ENCODE results near the gene OTUD4. TPM values are rescaled to one million over a fixed set of nuclear protein-coding genes. Genes with fewer than 3 reads are reported as not detected.
A peak's percentile ranks its signal among the peaks of the same experiment; 100 is the strongest.
"Not testable (repeated sequence)": the region's sequence is repeated elsewhere in the genome, so short reads cannot be mapped to it uniquely, and the experiment has no call there.

OTUD4 gene
- total RNA-seq, 1 donor from 2014 or later: 47.4 TPM

DNA sequence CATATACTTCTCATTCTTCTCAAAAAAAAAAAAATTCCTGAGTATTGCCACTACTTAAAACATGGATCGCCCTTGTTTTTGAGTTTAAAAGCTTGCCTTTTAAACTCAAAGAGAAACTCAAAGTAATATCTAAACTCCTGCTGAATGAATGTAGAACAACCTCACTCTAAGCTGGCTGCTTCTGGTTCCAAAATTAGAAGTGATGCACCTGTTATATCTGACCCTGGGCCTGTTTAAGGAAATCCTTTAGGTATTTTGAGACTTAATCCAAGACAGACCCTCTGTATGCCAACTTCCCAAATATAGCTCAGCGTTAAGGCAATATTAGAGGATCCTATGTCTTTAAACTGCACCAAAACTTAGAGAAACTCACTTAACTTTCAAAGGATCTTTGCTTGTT lies 1.8 kb upstream of the OTUD4 start:
- H3K27ac Mint-ChIP-seq (ENCODE audit: unreplicated experiment): no peak overlapping the region
- Histone ChIP-seq H3K27ac (ENCODE audit: low read depth, low read length) (no peak overlapping the region), H3K79me2 (ENCODE audit: insufficient read depth, low read length) (peaks cover 26% of the 10 kb centered on the region), H3K9me3 (ENCODE audit: insufficient read depth, low read depth, low read length) (no peaks in the 10 kb centered on the region), H3K4me1 (ENCODE audit: insufficient read depth, low read length) (peaks cover 13% of the 10 kb centered on the region), H3K4me2 (ENCODE audit: low read length) (no peak overlapping the region), H3K9ac (ENCODE audit: low read length) (no peak overlapping the region), H3K27me3 (ENCODE audit: insufficient read depth, low read length) (no peaks in the 10 kb centered on the region), H3K36me3 (ENCODE audit: insufficient read depth, low read length) (no peaks in the 10 kb centered on the region), H3K4me3 (ENCODE audit: insufficient read depth, low read depth, low read length) (no peak overlapping the region), H4K20me1 (ENCODE audit: insufficient read depth, low read length) (peaks cover 14% of the 10 kb centered on the region), H2AFZ (ENCODE audit: low read depth, low read length) (no peak overlapping the region)
- H3K4me1 Mint-ChIP-seq (ENCODE audit: low read depth, unreplicated experiment): peaks cover 11% of the 10 kb centered on the region
- DNase-seq (ENCODE audit: low read depth) (no peak), FAIRE-seq (no peak)
- H3K27me3 Mint-ChIP-seq (ENCODE audit: low read depth, unreplicated experiment): no peaks in the 10 kb centered on the region
- no peaks in the 10 kb centered on the region for H3K9me3 Mint-ChIP-seq (ENCODE audit: unreplicated experiment)
- no peaks in the 10 kb centered on the region for H3K36me3 Mint-ChIP-seq (ENCODE audit: low read depth, unreplicated experiment)
- no peak overlapping the region for H3K4me3 Mint-ChIP-seq (ENCODE audit: unreplicated experiment)
- TF ChIP-seq CTCF (IDR thresholded peaks at IDR 0.05; ENCODE audit: insufficient read depth, low read depth, low read length) (no peak), EZH2 (IDR thresholded peaks at IDR 0.05; ENCODE audit: insufficient read depth, low read length) (no peak)

DNA sequence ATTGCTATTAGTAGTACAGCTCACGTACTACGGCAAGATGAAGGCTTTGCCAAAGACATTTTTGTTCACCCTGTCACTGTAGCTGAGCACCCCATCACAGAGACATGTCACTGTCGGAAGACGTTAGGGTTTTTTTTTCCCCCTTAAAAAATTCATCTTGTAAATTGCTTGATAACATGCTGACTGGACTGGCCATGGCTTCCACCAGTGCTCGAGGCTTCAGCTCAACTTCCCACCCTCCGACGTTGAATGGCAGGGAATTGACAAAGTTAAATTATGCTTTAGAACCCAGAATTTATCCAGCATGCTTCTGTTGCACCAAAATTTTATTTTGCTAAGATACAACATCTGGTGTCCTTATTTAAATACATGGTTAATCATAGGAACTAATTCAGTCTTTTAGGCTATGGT lies 707 bp upstream of the OTUD4 start:
- TF ChIP-seq CTCF (IDR thresholded peaks at IDR 0.05; ENCODE audit: insufficient read depth, low read depth, low read length): no peak
- no peak for TF ChIP-seq EZH2 (IDR thresholded peaks at IDR 0.05; ENCODE audit: insufficient read depth, low read length)
- H3K27ac Mint-ChIP-seq (ENCODE audit: unreplicated experiment): peak overlapping the region; percentile 30
- Histone ChIP-seq H2AFZ (ENCODE audit: low read depth, low read length) (peak overlapping the region; percentile 95), H4K20me1 (ENCODE audit: insufficient read depth, low read length) (peaks cover 18% of the 10 kb centered on the region), H3K4me3 (ENCODE audit: insufficient read depth, low read depth, low read length) (peak overlapping the region; percentile 99), H3K4me1 (ENCODE audit: insufficient read depth, low read length) (peaks cover 16% of the 10 kb centered on the region), H3K79me2 (ENCODE audit: insufficient read depth, low read length) (peaks cover 37% of the 10 kb centered on the region), H3K9ac (ENCODE audit: low read length) (peak overlapping the region; percentile 96), H3K36me3 (ENCODE audit: insufficient read depth, low read length) (no peaks in the 10 kb centered on the region), H3K9me3 (ENCODE audit: insufficient read depth, low read depth, low read length) (no peaks in the 10 kb centered on the region), H3K4me2 (ENCODE audit: low read length) (peak overlapping the region; percentile 96), H3K27ac (ENCODE audit: low read depth, low read length) (peak overlapping the region; percentile 59), H3K27me3 (ENCODE audit: insufficient read depth, low read length) (no peaks in the 10 kb centered on the region)
- H3K36me3 Mint-ChIP-seq (ENCODE audit: low read depth, unreplicated experiment): no peaks in the 10 kb centered on the region
- H3K4me1 Mint-ChIP-seq (ENCODE audit: low read depth, unreplicated experiment): peaks cover 14% of the 10 kb centered on the region
- H3K4me3 Mint-ChIP-seq (ENCODE audit: unreplicated experiment): peak overlapping the region; percentile 85
- FAIRE-seq (no peak), DNase-seq (ENCODE audit: low read depth) (no peak)
- no peaks in the 10 kb centered on the region for H3K27me3 Mint-ChIP-seq (ENCODE audit: low read depth, unreplicated experiment)
- H3K9me3 Mint-ChIP-seq (ENCODE audit: unreplicated experiment): no peaks in the 10 kb centered on the region

- H3K9me3 Mint-ChIP-seq (ENCODE audit: unreplicated experiment); H3K9me3 ChIP-seq (ENCODE audit: insufficient read depth, low read depth, low read length); H3K36me3 ChIP-seq (ENCODE audit: insufficient read depth, low read length); FAIRE-seq; H3K36me3 Mint-ChIP-seq (ENCODE audit: low read depth, unreplicated experiment); H3K27me3 ChIP-seq (ENCODE audit: insufficient read depth, low read length); H3K27me3 Mint-ChIP-seq (ENCODE audit: low read depth, unreplicated experiment): not testable (repeated sequence)
- Mint-ChIP-seq H3K4me1 (ENCODE audit: low read depth, unreplicated experiment) (peaks cover 17% of the 10 kb centered on the region), H3K4me3 (ENCODE audit: unreplicated experiment) (peak overlapping the region; percentile 97), H3K27ac (ENCODE audit: unreplicated experiment) (peak overlapping the region; percentile 66)
- H3K4me2 ChIP-seq (ENCODE audit: low read length): peak overlapping the region; percentile 96
- peaks cover 16% of the 10 kb centered on the region for H3K4me1 ChIP-seq (ENCODE audit: insufficient read depth, low read length)
- peak; percentile 22 for DNase-seq (ENCODE audit: low read depth)
- H3K4me3 ChIP-seq (ENCODE audit: insufficient read depth, low read depth, low read length): peak overlapping the region; percentile 99
- peak overlapping the region; percentile 64 for H2AFZ ChIP-seq (ENCODE audit: low read depth, low read length)
- H4K20me1 ChIP-seq (ENCODE audit: insufficient read depth, low read length): peaks cover 30% of the 10 kb centered on the region
- peaks cover 50% of the 10 kb centered on the region for H3K79me2 ChIP-seq (ENCODE audit: insufficient read depth, low read length)
- peak overlapping the region; percentile 94 for H3K27ac ChIP-seq (ENCODE audit: low read depth, low read length)
- peak overlapping the region; percentile 96 for H3K9ac ChIP-seq (ENCODE audit: low read length)
Measured at GRCh38 chr4:145179861-145180297, 510 bp downstream of the OTUD4 start.
